GM10266 (cell line): Measurements from ENCODE around the gene NDST4.

Experiments
- DNase-seq: peaks from one replicate; pipeline ENCODE4 v3.0.0; 2012; ENCODE audit errors: extremely low spot score
- CTCF ChIP-seq: IDR thresholded peaks from 2 replicates; pipeline ENCODE4 v1.5.1; 2012; ENCODE audit warnings: mild to moderate bottlenecking, low read depth; ENCODE audit not compliant: control insufficient read depth, insufficient read depth; ENCODE audit errors: missing control alignments

The NDST4 gene

GRCh38 chr4:115110191-115111181, 2.9 kb downstream of the NDST4 start:
- no peak for TF ChIP-seq CTCF
- DNase-seq = no peak

GRCh38 chr4:115108850-115109249, 4.6 kb downstream of the NDST4 start:
- no peak for DNase-seq
- no peak for TF ChIP-seq CTCF

- TF ChIP-seq CTCF = no peak
- DNase-seq = no peak
Observed at GRCh38 chr4:115107411-115107810, 6.0 kb downstream of the NDST4 start.

- TF ChIP-seq CTCF = no peak
- no peak for DNase-seq
Observed at GRCh38 chr4:115101675-115102074, 11.7 kb downstream of the NDST4 start.

- DNase-seq = peak; percentile 11
Observed at GRCh38 chr4:115090483-115091075, 22.8 kb downstream of the NDST4 start.

GRCh38 chr4:115082633-115083032, 30.8 kb downstream of the NDST4 start:
- TF ChIP-seq CTCF = no peak
- no peak for DNase-seq

More at GRCh38 chr4:115090483-115091075, 22.8 kb downstream of the NDST4 start:
- TF ChIP-seq CTCF = peak; percentile 49

- no peak for DNase-seq
- no peak for TF ChIP-seq CTCF
Observed at GRCh38 chr4:115076691-115077090, 36.7 kb downstream of the NDST4 start.
